ENCODE measurements around the gene AK1.

AK1 gene

GRCh38 chr9:127909839-127910273, 32.4 kb upstream of the AK1 start:
- H3K4me3 ChIP-seq (ENCODE audit: low read depth, low read length), result no peak overlapping the region
- TF ChIP-seq, protein P1, sequence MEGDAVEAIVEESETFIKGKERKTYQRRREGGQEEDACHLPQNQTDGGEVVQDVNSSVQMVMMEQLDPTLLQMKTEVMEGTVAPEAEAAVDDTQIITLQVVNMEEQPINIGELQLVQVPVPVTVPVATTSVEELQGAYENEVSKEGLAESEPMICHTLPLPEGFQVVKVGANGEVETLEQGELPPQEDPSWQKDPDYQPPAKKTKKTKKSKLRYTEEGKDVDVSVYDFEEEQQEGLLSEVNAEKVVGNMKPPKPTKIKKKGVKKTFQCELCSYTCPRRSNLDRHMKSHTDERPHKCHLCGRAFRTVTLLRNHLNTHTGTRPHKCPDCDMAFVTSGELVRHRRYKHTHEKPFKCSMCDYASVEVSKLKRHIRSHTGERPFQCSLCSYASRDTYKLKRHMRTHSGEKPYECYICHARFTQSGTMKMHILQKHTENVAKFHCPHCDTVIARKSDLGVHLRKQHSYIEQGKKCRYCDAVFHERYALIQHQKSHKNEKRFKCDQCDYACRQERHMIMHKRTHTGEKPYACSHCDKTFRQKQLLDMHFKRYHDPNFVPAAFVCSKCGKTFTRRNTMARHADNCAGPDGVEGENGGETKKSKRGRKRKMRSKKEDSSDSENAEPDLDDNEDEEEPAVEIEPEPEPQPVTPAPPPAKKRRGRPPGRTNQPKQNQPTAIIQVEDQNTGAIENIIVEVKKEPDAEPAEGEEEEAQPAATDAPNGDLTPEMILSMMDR (conservative IDR thresholded peaks at IDR 0.05; ENCODE audit: low read depth, low read length), result no peak
- no peak for DNase-seq (ENCODE audit: low read depth)

DNA sequence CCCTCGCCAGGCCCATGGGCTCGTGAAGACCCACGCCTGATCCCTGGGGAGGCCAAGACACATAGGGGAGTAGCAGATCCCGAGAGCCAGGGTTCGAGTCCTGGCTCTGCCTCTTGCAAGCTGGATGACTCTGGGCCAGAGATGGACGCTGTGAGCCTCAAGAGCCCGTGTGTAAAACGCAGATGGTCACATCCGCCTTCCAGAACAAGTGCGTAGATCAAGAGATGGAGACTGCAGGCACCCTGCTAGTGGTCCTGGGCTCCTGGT, 31.1 kb upstream of the AK1 start:
- no peak for DNase-seq (ENCODE audit: low read depth)
- TF ChIP-seq, protein P1 (conservative IDR thresholded peaks at IDR 0.05; ENCODE audit: low read depth, low read length), result no peak
- no peak overlapping the region for H3K4me3 ChIP-seq (ENCODE audit: low read depth, low read length)

DNA sequence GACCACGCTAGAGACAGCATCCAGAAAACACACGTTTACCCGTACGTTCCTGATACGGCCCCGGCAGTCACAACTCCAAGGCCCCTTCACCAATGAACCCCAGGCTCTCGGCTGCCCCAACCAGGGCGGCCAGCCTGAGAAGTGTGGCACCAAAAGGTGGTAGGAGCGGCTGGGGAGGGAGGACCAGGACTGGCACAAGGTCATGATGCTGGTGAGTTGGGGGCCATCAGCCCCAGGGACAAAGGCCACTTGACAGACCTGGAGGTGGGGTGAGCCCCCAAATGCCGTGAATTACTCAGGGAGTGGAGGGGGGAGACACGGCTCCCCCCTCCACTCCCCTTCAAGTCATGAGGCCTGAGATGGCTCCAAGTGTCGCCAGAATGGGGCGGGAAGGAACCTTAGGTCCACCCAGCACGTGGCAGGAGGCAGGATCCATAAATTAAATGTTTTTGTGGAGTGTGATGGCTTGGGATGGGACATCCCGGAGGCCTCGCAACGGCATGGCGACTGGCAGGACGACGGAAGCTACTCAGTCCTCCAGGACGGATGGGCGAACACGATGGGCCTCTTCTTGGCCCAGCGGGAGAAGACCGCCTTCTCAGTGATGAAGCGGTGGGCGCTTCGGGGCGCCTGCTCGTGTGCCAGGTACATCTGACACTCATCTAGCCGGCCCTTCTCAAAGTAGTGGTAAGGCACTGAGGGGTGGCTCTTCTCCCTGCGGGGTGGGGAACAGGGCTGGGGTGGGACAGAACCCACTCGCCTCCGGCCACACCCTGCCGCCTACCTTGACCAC, 30.6 kb upstream of the AK1 start:
- TF ChIP-seq, protein P1 (conservative IDR thresholded peaks at IDR 0.05; ENCODE audit: low read depth, low read length), result no peak
- no peak overlapping the region for H3K4me3 ChIP-seq (ENCODE audit: low read depth, low read length)
- DNase-seq (ENCODE audit: low read depth), result no peak

- no peak for DNase-seq (ENCODE audit: low read depth)
- H3K4me3 ChIP-seq (ENCODE audit: low read depth, low read length), result no peak overlapping the region
Measured at GRCh38 chr9:127905788-127906191, 28.3 kb upstream of the AK1 start.

DNA sequence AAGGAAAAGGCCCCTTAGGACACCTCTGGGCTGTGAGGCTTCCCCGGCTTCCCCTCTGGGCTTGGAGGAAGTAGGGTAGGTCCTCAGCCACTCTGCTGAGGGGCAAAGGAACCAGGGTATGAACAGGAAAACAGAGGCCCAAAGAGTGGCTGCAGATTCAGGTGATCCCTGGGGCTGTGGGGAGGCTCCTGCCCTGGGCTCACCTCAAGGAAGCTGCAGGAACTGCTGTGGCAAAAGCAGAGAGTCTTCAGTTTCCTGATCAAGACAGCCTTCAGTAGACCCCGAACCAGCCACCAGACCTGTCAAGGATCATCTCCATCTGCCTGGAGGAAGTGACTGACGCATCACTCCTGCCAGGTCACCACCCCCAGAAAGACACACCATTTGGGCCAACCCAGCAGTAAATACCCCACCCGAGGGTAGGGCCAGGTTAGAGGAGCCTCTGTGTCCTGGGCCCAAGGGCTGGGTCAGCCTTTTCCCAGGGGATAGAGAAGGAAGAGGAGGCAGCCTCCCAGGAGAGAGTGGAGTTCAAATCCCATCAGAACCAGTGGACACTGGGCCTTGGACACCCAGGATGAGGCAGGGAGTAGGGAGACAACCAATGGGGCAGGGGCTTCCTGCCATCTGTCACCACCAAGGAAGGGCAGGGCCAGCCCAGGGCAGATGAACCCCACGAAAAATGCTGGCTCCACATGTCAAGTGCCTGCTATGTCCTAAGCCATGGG, 27.7 kb upstream of the AK1 start:
- TF ChIP-seq, protein P1 (conservative IDR thresholded peaks at IDR 0.05; ENCODE audit: low read depth, low read length), result no peak
- no peak overlapping the region for H3K4me3 ChIP-seq (ENCODE audit: low read depth, low read length)
- no peak for DNase-seq (ENCODE audit: low read depth)

More at GRCh38 chr9:127905788-127906191, 28.3 kb upstream of the AK1 start:
- TF ChIP-seq, protein P1 (conservative IDR thresholded peaks at IDR 0.05; ENCODE audit: low read depth, low read length), result no peak

GRCh38 chr9:127904561-127905003, 27.1 kb upstream of the AK1 start:
- no peak for DNase-seq (ENCODE audit: low read depth)
- H3K4me3 ChIP-seq (ENCODE audit: low read depth, low read length), result no peak overlapping the region
- TF ChIP-seq, protein P1 (conservative IDR thresholded peaks at IDR 0.05; ENCODE audit: low read depth, low read length), result no peak
